ENCODE results near the gene PPP1R16B.

- TF ChIP-seq POLR2AphosphoS5 (IDR thresholded peaks at IDR 0.05) (no peak), POLR2A (IDR thresholded peaks at IDR 0.05) (no peak)
Measured at GRCh38 chr20:38932457-38933120, 127.1 kb downstream of the PPP1R16B start.

All from upper lobe of left lung (tissue), 4 donors.